Panc1 (cell line): ENCODE measurements around the gene CEP250.

ENCODE experiments used
- POLR2AphosphoS5 ChIP-seq: IDR thresholded peaks from 2 replicates; pipeline ENCODE4 v1.6.1; 2012; ENCODE audit warnings: mild to moderate bottlenecking, low read depth, low read length, moderate library complexity
- REST ChIP-seq, 2 experiments: IDR thresholded peaks; 2 replicates each; pipeline ENCODE4 v1.6.1; 2011 to 2012; ENCODE audit warnings: low read depth in 2 of 2, control low read depth in 1 of 2, low read length in 1 of 2, mild to moderate bottlenecking in 1 of 2, moderate library complexity in 1 of 2; ENCODE audit not compliant: insufficient read depth in 1 of 2
- SIN3A ChIP-seq: IDR thresholded peaks from 2 replicates; pipeline ENCODE4 v1.6.1; 2012; ENCODE audit warnings: low read depth, mild to moderate bottlenecking, low read length, moderate library complexity, borderline replicate concordance; ENCODE audit not compliant: insufficient read depth
- TCF7L2 ChIP-seq: IDR thresholded peaks from 2 replicates; pipeline ENCODE4 v1.6.1; 2011; ENCODE audit warnings: mild to moderate bottlenecking, low read depth, low read length, inconsistent platforms
- TF ChIP-seq, protein P1 (sequence below): fragments of 450-650 bp; IDR thresholded peaks from 2 replicates; pipeline ENCODE4 v1.5.1; 2017; ENCODE audit warnings: mild to moderate bottlenecking

- TF ChIP-seq, protein P1, sequence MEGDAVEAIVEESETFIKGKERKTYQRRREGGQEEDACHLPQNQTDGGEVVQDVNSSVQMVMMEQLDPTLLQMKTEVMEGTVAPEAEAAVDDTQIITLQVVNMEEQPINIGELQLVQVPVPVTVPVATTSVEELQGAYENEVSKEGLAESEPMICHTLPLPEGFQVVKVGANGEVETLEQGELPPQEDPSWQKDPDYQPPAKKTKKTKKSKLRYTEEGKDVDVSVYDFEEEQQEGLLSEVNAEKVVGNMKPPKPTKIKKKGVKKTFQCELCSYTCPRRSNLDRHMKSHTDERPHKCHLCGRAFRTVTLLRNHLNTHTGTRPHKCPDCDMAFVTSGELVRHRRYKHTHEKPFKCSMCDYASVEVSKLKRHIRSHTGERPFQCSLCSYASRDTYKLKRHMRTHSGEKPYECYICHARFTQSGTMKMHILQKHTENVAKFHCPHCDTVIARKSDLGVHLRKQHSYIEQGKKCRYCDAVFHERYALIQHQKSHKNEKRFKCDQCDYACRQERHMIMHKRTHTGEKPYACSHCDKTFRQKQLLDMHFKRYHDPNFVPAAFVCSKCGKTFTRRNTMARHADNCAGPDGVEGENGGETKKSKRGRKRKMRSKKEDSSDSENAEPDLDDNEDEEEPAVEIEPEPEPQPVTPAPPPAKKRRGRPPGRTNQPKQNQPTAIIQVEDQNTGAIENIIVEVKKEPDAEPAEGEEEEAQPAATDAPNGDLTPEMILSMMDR: no peak
- TF ChIP-seq POLR2AphosphoS5 (no peak), TCF7L2 (no peak), REST (IDR thresholded peaks at IDR 0.05; ENCODE audit: insufficient read depth in 1 of 2, low read depth in 2 of 2, low read length in 1 of 2) (no peak), SIN3A (no peak)
These were observed 63.6 kb downstream of the CEP250 start for GRCh38 chr20:35518955-35519354.
